B cell (primary cell): ENCODE measurements around the gene VSIG10L2.

Source experiments
- CTCF ChIP-seq: fragments of 200-600 bp; IDR thresholded peaks from one replicate; pipeline ENCODE4 v1.8.0; 2022; ENCODE audit warnings: antibody characterized with exemption, mild to moderate bottlenecking
- EZH2 ChIP-seq: IDR thresholded peaks from 2 replicates; pipeline ENCODE4 v1.6.1; 2012; ENCODE audit warnings: borderline replicate concordance, low read depth, mild to moderate bottlenecking, moderate library complexity, low read length; ENCODE audit not compliant: insufficient read depth, poor library complexity, severe bottlenecking

GRCh38 chr11:125953401-125953935 is 7.6 kb downstream of the VSIG10L2 start:
- TF ChIP-seq CTCF (no peak), EZH2 (no peak)
